Effector memory CD8-positive, alpha-beta T cell (primary cell): ENCODE data around the gene NOTCH4.
"Not testable (repeated sequence)": the region's sequence is repeated elsewhere in the genome, so short reads cannot be mapped to it uniquely, and the experiment has no call there.

Source experiments
- ATAC-seq: fragments of 150-1000 bp; cut with Tn5 transposase; replicated peaks from 2 replicates; pipeline ENCODE4 v1.10.0; 2021; ENCODE audit warnings: mild to moderate bottlenecking, moderate library complexity
- DNase-seq, 3 experiments: peaks; one replicate each; pipeline ENCODE4 v3.0.0; 2021
- H3K27ac Mint-ChIP-seq, 2 donors: one replicate each; pipeline ENCODE4 v1.8.0; 2022; ENCODE audit warnings: mild to moderate bottlenecking in 2 of 2, mixed read lengths in 2 of 2, moderate library complexity in 2 of 2
- H3K27me3 Mint-ChIP-seq, 2 donors: one replicate each; pipeline ENCODE4 v1.8.0; 2022; ENCODE audit warnings: mixed read lengths in 2 of 2
- H3K36me3 Mint-ChIP-seq: one replicate; pipeline ENCODE4 v1.8.0; 2022; ENCODE audit warnings: mild to moderate bottlenecking, moderate library complexity, mixed read lengths; ENCODE audit not compliant: insufficient read depth
- H3K4me1 Mint-ChIP-seq, 2 donors: one replicate each; pipeline ENCODE4 v1.8.0; 2022; ENCODE audit warnings: low read depth in 2 of 2, mixed read lengths in 2 of 2
- H3K4me3 Mint-ChIP-seq, 2 donors: one replicate each; pipeline ENCODE4 v1.8.0; 2022; ENCODE audit warnings: mild to moderate bottlenecking in 2 of 2, mixed read lengths in 2 of 2, moderate library complexity in 2 of 2
- H3K9me3 Mint-ChIP-seq, 2 donors: one replicate each; pipeline ENCODE4 v1.8.0; 2022; ENCODE audit warnings: mixed read lengths in 2 of 2

The NOTCH4 gene

DNA sequence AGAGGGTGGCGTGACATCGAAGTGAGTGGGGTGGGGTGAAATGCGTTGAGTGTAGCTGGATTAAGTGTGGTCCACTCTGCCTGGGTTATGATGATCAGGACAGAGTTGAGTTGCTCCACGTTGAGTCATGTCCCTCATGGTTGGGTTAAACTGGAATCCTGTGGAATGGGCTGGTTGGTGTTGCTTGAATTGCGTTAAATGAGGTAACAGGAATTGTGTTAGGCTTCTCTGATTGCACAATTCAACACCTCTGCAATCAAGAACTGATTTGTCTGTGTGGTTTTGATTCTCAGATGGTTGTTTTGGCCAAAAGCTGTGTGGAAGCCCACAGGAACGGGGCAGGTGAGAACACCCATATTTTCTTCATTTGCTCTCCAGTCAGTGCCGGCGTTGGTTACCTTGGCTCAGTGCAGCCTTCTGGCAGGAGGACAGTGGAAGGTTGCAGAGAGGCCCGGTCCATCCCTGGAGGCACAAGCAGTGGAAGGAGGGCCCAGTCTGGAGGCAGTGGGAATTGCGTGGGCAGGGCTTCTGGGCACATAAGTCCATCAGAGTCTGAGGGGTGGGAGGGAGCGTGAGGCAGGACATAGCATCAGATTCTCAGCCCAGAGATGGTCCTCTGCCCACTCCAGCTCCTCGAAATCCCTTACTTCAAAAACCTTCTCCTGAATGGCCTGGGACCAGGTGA lies 11.6 kb downstream of the NOTCH4 start:
- no peaks in the 10 kb centered on the region for H3K27me3 Mint-ChIP-seq
- peaks cover 0 to 11% of the 10 kb centered on the region in 2 donors for H3K4me1 Mint-ChIP-seq
- H3K9me3 Mint-ChIP-seq = no peaks in the 10 kb centered on the region
- ATAC-seq (peak; percentile 44), DNase-seq (no peak)
- H3K36me3 Mint-ChIP-seq = no peaks in the 10 kb centered on the region
- H3K4me3 Mint-ChIP-seq = no peak overlapping the region
- H3K27ac Mint-ChIP-seq = peak overlapping the region; percentile 2 to 62

DNA sequence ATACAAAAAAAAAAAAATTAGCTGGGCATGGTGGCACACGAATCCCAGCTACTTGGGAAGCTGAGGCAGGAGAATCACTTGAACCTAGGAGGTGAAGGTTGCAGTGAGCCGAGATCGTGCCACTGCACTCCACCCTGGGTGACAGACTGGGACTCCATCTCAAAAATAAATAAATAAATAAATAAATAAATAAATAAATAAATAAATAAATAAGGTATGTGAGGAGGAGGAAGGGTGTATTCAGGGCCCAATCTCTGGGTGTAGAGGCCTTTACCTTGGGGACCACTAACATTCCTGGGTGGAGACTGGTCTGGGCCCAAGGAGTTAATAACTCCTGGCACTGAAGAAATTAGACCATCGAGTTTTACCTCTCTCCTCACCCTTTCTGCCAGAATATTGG lies 12.4 kb downstream of the NOTCH4 start:
- H3K27ac Mint-ChIP-seq = peak overlapping the region in 1 of 2 donors; percentile 2
- not testable (repeated sequence) for DNase-seq, H3K4me3 Mint-ChIP-seq, H3K9me3 Mint-ChIP-seq, H3K27me3 Mint-ChIP-seq, ATAC-seq, H3K36me3 Mint-ChIP-seq
- peaks cover 0 to 11% of the 10 kb centered on the region in 2 donors for H3K4me1 Mint-ChIP-seq

DNA sequence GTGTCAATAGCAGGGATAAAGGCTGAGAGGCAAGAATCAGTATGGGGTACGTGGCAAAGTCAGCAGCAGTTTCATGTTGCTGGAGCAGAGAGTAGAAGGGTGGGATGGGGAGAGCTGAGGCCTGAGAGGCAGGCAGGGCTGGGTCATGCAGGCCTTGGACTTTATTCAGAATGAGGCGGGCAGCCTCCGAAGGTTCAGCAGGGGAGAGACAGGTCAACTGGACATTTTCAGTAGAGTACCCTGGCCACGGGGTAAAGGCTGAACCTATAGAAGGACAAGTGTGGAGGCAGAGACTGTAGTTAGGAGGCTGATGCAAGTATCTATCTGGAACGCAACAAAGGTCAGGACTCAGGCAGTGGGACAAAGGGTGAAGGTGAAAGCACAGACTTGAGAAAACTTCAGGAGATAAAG lies 13.7 kb downstream of the NOTCH4 start:
- ATAC-seq = no peak

DNA sequence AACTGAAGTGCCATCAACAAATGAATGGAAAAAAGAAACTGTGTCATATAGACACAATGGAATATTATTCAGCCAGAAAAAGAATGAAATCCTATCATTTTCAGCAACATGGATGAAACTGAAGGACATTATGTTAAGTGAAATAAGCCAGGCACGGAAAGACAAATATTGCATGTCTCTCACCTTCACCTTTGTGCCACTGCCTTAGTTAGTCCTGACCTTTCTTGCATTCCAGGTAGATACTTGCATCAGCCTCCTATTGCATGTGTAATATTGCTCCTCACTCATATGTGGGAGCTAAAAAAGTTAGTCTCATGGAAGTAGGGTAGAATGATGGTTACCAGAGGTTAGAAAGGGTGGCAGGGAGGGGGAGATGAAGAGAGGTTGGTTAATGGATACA lies 14.9 kb downstream of the NOTCH4 start:
- Mint-ChIP-seq H3K27me3 (peaks cover 6 to 10% of the 10 kb centered on the region in 2 donors), H3K36me3 (no peaks in the 10 kb centered on the region), H3K9me3 (no peaks in the 10 kb centered on the region), H3K4me3 (no peak overlapping the region), H3K27ac (no peak overlapping the region), H3K4me1 (peaks cover 0 to 5% of the 10 kb centered on the region in 2 donors)
- ATAC-seq (no peak), DNase-seq (no peak)

More for the DNA sequence above, 13.7 kb downstream of the NOTCH4 start:
- Mint-ChIP-seq H3K9me3 (no peaks in the 10 kb centered on the region), H3K36me3 (no peaks in the 10 kb centered on the region), H3K4me3 (no peak overlapping the region), H3K27ac (peak overlapping the region in 1 of 2 donors; percentile 0), H3K27me3 (no peaks in the 10 kb centered on the region), H3K4me1 (peaks cover 0 to 9% of the 10 kb centered on the region in 2 donors)
- DNase-seq = no peak

DNA sequence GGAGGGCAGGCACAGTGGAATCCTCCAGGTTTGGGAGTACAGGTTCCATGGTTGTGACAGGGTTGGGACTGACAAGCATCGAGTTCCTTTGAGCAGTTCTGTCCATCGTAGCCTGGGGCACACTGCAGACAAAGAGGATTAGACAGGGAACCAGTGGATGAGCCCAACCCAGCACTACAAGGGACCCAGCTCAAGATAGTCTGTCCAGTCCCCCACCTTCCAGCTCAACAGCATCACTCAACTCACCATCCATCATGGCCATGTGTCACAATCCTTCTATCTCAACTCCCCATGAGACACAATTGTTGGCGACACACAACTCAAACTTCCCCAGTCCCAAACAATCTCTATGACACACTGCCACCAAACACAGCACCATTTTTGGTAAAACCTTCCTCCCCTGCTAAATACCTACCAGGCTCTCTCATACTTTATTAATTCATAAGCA lies 19.6 kb downstream of the NOTCH4 start:
- no peak overlapping the region for H3K4me3 Mint-ChIP-seq
- no peaks in the 10 kb centered on the region for H3K4me1 Mint-ChIP-seq
- H3K36me3 Mint-ChIP-seq = no peaks in the 10 kb centered on the region
- ATAC-seq = no peak
- H3K27ac Mint-ChIP-seq = no peak overlapping the region
- peaks cover 6 to 28% of the 10 kb centered on the region in 2 donors for H3K27me3 Mint-ChIP-seq
- DNase-seq = no peak
- H3K9me3 Mint-ChIP-seq = no peaks in the 10 kb centered on the region

DNA sequence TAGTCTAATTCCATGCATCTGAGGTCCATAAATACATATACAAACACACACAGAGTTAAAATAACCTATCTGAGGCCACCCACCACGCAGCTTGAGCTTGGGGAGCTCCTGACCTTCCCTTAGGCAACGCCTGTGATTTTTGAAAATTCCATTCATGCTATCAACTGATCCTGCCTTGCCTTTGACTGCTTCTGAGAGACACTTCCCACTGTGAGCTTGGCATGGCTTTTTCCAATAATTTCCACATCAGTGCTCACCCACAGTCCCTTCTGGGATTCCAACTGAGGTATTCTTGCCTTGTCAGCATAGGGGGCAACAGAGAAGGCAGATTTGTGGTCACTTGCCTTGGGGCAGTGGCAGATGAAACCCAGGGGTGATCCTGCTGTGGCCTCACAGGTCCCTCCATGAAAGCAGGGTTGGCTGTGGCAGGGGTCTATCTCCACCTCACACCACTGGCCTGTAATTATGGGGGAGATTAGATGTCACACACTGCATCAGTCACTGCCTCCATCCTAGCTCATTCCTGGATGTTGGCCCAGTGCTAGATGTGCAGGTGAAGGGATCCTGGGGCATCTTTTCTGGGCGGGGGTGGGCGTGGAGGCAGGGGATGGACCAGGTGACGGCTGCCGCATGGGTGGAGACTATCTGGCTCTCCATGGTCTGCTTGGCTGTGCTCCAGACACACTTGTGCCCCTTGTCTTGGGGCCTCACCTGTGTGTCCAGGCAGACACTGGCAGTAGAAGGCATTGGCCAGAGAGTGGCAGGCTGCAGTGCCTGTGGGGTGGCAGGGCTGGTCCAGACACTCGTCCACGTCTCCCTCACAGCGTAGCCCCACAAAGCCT lies 20.2 kb downstream of the NOTCH4 start:
- no peaks in the 10 kb centered on the region for H3K36me3 Mint-ChIP-seq
- DNase-seq = no peak
- no peak overlapping the region for H3K4me3 Mint-ChIP-seq
- H3K27ac Mint-ChIP-seq = no peak overlapping the region
- no peaks in the 10 kb centered on the region for H3K4me1 Mint-ChIP-seq
- peaks cover 6 to 28% of the 10 kb centered on the region in 2 donors for H3K27me3 Mint-ChIP-seq
- no peaks in the 10 kb centered on the region for H3K9me3 Mint-ChIP-seq
- no peak for ATAC-seq

DNA sequence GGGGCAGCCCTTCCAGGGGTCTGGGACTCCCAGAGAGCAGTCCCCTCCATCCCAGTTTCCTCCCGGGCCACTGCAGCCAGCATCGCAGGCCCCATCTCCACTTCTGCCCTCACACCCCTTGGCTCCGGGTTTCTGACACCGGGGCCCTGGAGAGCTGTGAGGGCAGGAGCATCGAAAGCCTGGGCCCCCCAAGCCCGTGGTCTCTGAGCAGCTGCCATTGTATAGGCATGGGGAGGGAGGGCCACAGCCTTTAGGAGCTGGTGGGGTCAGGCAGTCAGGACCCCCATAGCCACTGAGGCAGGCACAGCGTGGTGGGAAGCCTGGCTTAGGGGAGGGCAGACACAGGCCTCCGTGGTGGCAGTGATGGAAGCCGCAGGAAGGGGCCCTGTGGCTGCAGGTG lies 21.7 kb downstream of the NOTCH4 start:
- no peak overlapping the region for H3K27ac Mint-ChIP-seq
- H3K27me3 Mint-ChIP-seq = peaks cover 6 to 28% of the 10 kb centered on the region in 2 donors
- no peak for ATAC-seq
- H3K4me1 Mint-ChIP-seq = peaks cover 0 to under 1% of the 10 kb centered on the region in 2 donors
- DNase-seq = no peak
- H3K36me3 Mint-ChIP-seq = peaks cover 2% of the 10 kb centered on the region
- no peak overlapping the region for H3K4me3 Mint-ChIP-seq
- no peaks in the 10 kb centered on the region for H3K9me3 Mint-ChIP-seq

DNA sequence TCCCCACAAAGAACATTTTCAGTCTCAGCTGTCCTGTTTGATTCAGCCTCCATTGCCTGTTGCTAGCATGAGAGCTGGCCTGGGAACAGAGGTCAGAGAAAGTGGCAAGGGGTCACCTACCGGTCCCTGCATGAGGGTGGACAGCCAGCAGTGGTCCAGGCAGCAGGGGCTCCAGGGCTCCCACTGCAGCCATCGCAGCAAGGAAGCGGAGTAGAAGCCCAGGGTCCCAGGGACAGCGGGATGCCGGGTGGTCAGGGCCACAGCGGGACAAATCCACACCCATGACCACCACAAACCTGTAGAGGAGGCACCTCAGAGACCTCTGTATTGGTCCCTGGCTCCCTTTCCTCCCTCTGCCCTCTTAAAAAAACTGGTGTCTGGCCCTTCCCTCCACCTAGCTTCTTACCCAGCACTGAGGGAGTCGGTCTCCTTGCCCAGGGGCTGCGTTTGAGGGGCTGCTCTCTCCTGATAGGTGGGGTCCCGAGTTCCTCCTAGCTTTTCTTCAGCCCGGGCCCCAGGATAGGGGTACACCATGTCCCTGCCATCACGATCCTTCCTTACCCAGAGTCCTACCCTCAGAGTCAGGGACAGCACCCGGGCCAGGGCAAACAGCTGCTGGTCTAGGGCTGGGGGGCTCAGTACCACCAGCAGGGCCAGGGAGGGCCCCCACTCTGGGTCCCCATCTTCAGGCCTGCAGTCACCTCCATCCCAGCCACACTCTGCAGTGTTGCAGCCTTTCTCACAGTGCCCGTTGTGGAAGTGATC lies 23.0 kb downstream of the NOTCH4 start:
- Mint-ChIP-seq H3K4me1 (peaks cover 5 to 11% of the 10 kb centered on the region in 2 donors), H3K9me3 (no peaks in the 10 kb centered on the region), H3K27ac (no peak overlapping the region), H3K36me3 (peaks cover 12% of the 10 kb centered on the region), H3K4me3 (no peak overlapping the region), H3K27me3 (peaks cover 6 to 28% of the 10 kb centered on the region in 2 donors)
- no peak for DNase-seq
- no peak for ATAC-seq

DNA sequence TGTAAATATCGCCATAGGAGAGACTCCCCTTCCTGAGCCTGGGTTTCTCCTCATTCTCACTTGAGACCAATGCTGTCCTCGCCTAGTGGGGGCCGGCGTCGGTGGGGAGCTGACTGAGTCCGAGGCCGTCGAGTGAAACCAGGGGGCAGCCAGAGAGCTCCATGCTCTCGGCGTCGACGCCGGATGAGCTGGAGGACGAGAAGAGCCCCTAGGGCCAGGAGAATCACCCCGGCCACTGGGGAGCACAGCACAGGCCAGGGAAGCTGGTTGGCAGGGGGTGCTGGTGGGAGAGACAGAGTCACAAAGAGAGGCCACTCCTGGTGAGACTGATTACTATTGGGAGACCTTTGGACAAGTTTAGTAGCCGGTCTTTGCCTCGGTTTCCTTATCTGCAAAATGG lies 25.0 kb downstream of the NOTCH4 start:
- peaks cover 22 to 25% of the 10 kb centered on the region in 2 donors for H3K4me1 Mint-ChIP-seq
- ATAC-seq = no peak
- H3K9me3 Mint-ChIP-seq = no peaks in the 10 kb centered on the region
- H3K4me3 Mint-ChIP-seq = no peak overlapping the region
- H3K27me3 Mint-ChIP-seq = peaks cover 0 to 17% of the 10 kb centered on the region in 2 donors
- H3K36me3 Mint-ChIP-seq = peaks cover 15% of the 10 kb centered on the region
- DNase-seq = no peak
- peak overlapping the region in 1 of 2 donors; percentile 29 for H3K27ac Mint-ChIP-seq

DNA sequence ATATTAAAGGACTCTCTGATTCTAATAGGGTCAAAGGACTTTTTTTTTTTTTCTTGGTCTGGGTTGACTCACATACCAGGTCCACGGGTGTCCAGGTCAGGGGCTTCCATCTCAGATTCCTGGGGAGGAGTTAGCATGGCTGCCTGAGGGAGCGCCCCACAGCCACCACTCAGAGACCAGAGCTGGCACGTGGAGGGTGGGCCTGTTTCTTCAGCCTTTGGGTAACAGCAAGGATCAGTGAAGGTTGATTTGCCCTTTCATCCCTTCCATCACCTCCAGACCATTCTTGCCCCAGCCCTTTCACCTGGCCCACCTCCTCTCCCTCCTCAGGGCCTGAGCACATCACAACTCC lies 25.5 kb downstream of the NOTCH4 start:
- H3K9me3 Mint-ChIP-seq = no peaks in the 10 kb centered on the region
- no peak overlapping the region for H3K27ac Mint-ChIP-seq
- DNase-seq (no peak), ATAC-seq (no peak)
- peaks cover 15% of the 10 kb centered on the region for H3K36me3 Mint-ChIP-seq
- H3K27me3 Mint-ChIP-seq = peaks cover 0 to 17% of the 10 kb centered on the region in 2 donors
- H3K4me3 Mint-ChIP-seq = no peak overlapping the region
- H3K4me1 Mint-ChIP-seq = peaks cover 27 to 31% of the 10 kb centered on the region in 2 donors

DNA sequence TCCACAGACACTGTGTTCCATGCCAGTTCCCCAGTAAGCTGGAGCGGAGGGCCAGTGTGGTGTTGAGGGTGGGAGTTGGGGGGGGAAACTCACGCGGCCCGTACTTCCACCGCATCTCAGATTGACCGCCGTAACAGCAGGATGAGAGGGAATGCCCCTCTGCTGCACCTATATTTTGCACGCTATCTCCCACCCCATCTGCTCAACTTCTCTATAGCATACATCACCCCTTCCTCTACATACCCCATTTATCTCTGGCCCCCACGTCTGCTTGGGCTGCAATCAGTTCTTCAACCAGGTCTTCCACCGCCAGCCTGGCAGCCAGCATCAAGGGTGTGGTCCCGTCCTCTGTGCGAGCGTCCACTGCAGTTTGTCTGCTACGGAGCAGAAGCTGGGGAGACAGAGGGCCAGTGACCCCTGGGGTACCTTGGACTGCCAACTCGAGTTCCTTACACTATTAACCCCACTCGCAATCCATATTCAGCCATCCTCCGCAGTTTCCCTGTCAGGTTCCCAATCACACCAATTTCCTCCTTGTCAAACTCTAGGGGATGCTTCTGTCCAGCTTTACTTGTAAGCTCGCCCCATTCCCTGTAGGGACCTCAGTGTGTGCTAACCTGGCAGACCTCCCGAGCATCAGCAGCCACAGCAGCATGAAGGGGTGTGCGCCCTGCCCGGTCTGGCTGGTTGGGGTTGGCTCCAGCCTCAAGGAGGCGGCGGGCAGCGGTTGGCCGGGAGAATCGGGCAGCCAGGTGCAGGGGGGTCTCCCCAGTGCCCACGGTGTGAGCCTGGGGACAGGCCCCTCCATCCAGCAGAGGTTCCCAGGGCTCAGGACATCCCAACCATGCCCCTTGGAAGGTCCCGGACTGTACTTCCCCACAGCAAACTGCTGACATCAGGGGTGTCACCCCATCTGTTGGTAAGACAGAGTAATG lies 26.9 kb downstream of the NOTCH4 start:
- peaks cover 19% of the 10 kb centered on the region for H3K36me3 Mint-ChIP-seq
- peaks cover 0 to 17% of the 10 kb centered on the region in 2 donors for H3K27me3 Mint-ChIP-seq
- ATAC-seq = no peak
- no peak for DNase-seq
- peaks cover 35 to 36% of the 10 kb centered on the region in 2 donors for H3K4me1 Mint-ChIP-seq
- peak overlapping the region; percentile 99 to 100 for H3K27ac Mint-ChIP-seq
- H3K4me3 Mint-ChIP-seq = peak overlapping the region; percentile 97 to 98
- no peaks in the 10 kb centered on the region for H3K9me3 Mint-ChIP-seq

DNA sequence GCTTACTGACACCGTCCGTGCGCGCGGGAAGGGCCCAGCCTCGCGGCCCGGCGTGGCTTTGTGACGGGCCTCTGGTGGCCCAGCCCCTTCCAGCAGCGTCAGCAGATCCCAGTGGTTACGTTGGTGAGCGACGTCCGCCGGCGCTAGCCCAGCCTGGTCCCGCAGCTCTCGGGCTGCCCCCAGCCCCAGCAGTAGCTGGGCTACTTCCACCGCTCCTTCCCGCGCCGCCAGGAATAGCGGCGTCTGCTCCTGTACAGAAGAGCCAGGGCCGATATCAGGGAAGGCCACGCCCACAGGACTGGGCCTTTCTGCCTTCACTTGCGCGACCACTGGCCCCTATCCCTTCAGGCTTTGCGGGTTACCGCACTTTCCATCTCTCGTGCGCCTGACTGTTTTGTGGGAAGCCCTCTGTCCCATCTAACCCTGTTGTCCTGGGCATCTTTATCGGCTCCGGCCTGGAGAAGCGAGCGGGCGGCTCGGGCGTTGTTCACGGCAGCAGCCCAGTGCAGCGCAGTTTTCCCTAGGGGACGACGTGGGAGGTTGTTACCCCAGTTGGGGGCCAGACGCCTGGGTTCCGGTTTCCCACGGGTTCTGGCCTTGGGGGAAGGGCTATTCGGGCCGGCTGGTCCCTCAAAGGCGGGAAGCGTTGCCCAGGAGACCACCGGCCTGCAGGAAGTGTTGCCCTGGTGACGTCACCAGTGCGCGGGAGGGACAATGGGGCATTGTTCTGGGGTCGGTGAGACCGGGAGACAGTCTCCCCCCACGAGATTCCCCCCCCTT lies 27.8 kb downstream of the NOTCH4 start:
- peaks cover 27% of the 10 kb centered on the region for H3K36me3 Mint-ChIP-seq
- peak overlapping the region; percentile 99 to 100 for H3K27ac Mint-ChIP-seq
- DNase-seq (peak; percentile 38 to 60 (median 43)), ATAC-seq (peak; percentile 82)
- H3K9me3 Mint-ChIP-seq = no peaks in the 10 kb centered on the region
- peaks cover 44% of the 10 kb centered on the region in 2 donors for H3K4me1 Mint-ChIP-seq
- H3K27me3 Mint-ChIP-seq = peaks cover 0 to 12% of the 10 kb centered on the region in 2 donors
- H3K4me3 Mint-ChIP-seq = peak overlapping the region; percentile 97 to 98
